ENCODE measurements around the gene ATOSB.
"Not testable (repeated sequence)": the region's sequence is repeated elsewhere in the genome, so short reads cannot be mapped to it uniquely, and the experiment has no call there.

ATOSB gene

DNA sequence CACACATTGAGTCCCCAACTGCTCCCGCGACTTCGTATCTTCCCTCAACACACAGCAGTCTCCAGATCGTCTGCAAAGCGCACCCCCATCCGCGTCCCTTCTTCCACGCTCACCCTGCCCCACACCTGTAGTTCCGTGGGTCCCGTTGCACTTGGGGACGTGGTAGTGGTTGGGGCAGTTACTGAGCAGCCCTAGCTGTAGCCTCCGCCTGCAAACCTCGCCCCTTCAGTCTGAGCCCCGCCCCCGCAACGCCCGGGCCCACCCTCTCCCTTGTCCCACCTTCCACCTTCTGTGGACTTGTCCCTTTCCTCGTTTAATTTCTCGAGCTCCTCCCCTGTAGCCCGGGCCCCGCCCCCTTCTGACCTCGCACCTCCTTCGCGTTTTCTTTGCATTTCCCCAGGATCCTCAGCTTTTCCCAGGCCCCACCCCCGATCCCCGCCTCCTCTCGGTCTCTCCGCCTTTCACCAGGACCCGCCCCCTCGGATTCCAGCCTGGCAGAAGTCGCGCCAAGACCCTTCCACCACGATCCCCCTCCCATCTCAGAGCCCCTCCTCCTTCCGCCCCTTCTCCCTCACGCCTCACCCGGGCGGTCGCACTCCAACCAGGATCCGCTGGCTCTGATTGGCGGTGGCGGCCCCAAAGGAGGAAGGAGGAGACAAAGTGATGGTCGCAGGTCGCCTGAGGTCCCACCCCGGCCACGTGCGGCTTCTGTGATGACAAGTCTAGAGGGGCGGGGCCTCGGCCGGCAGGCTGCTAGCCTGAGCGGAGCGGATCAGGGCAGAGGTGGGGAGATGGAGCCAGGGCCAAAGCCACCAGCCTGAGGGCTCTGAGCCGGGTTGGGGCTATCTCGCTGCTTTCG, at the start of gene ATOSB:
ATOSB (minus strand) TSS at position 183 of the 859 bp plus-strand sequence. CDS start 7,588 bp downstream, outside the sequence.
- DNase-seq = peak; percentile 94

- no peak for DNase-seq
These were observed 49.0 kb upstream of the ATOSB start for GRCh38 chr9:35164711-35165110.

- no peak for DNase-seq
These were observed 47.8 kb upstream of the ATOSB start for GRCh38 chr9:35163413-35163812.

DNA sequence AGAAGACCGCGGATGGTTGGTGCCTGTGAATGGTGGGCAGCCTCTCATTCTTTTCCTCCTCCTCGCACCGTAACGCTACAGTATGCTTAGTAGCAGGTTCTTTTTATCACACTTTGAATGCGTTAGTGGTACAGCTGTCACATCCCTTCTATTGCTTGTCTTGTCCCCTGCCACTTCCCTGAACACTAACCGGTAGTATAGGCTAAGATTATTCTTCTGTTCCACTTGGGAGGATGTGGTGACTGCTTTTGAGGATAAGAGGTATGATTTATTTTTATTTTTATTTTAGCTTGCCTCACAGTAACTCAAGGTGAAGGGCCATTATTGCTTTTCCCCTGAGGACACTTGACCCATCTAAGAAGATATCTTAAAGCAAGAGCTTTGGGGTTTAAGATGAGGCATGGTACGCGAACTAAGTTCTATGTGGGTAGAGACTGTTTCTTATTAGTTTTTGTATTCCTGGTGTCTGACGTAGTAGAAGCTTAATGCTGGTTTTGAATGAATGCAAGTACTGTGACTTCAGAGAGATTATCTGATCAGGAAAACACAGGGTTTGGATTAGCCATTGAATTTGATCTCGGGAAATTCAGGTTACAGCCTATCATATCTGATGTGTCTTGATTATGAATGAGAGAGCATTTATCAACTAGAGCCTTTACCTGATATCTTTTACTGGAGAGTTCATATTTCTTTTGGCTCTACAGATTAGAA, 47.1 kb upstream of the ATOSB start:
- DNase-seq = no peak

DNA sequence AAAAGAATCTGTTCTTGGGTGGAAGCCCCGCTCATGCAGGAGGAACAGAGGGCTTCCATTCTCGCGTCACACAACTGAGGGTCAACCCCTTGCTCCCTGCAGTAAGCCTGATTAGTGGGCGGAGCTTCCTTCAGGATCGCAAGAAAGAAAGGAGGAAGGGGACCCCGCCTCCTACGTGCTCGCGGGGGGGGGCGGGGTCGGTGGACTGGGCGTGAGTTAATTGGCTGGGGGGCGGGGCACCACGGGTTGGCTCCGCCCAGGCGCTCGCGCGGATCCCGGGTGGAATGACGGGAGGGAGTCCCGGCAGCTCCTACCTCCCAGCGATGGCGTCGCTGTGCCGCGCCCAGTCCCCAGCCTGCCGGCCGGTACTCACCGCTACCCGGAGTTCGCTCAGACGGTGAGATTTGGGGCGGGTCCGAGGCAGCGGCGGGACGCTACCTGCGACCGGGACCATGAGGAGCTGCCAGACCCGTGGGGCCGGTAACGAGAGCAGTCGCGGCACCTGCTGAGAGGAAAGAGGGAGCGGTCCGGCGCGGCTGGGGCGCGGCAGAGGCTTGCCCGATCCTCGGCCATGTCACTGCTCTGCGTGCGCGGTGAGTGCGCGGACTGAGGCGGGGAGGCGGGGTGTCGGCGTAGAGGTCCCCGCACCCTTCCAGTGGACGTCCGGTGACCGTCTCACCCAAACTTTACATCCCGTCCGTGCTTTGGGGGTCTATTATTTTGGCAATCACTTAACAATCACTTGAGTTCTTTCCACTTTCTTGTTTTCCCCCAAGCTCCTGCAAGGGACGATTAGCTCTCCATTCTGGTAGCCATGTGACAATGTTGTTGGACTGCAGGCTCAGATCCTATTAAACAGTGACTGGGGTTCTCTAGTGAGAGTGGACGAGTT, 46.3 kb upstream of the ATOSB start, which contains the start of gene UNC13B:
UNC13B (plus strand) TSS at position 297 of the 892 bp plus-strand sequence; CDS start at position 572, 275 bp downstream.
- peak; percentile 84 for DNase-seq

GRCh38 chr9:35158501-35159280, 43.0 kb upstream of the ATOSB start:
- no peak for DNase-seq

DNA sequence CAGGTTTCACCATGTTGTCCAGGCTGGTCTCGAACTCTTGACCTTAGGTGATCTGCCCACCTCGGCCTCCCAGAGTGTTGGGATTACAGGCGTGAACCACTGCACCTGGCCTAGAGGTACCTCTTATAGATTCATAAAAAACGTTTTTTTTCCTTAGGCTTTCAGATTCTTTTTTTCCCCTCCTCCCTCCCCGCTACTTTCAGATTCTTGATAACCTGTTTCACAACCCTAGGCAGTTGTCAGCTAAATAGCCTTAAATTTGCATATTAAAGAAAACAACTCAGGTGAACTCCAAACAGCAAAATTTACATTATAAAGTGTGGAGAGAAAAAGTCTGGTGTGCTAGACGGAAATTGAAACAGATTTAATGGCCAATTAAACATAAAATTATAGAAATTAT, 42.2 kb upstream of the ATOSB start:
- peak; percentile 39 for DNase-seq

DNA sequence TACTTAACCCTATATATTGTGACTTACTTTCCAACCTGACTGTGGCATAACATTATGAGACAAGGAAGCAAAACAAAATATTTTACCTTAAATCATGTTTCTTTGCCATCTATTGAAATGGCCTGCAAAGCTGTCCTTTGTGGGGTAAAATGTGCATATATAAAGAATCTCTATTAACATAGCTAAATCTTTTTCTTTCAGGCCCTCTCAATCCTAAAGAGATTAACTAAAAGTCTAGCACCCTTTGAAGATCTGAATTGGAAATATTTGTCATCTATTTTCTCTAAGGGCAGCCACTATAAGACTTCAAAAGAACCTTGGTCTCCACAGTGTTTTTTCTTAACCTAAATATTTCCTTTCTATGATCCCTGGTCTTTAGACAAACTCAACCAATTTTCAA, 41.1 kb upstream of the ATOSB start:
- no peak for DNase-seq

DNA sequence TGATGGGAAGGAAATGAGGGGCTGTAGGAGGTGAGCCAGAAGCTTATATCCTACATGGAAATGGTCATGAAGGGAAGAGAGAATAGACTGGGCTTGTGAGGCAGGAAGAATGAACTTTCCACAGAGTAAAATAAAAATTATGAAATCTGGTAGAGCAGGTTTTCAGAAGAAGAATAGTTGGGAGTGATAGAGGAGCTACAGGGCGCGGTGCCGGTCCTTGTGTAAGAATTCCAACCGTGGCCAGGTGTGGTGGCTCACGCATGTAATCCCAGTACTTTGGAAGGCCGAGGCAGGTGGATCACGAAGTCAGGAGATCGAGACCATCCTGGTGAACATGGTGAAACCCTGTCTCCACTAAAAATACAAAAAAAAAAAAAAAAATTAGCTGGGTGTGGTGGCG, 37.3 kb upstream of the ATOSB start:
- DNase-seq = no peak

DNA sequence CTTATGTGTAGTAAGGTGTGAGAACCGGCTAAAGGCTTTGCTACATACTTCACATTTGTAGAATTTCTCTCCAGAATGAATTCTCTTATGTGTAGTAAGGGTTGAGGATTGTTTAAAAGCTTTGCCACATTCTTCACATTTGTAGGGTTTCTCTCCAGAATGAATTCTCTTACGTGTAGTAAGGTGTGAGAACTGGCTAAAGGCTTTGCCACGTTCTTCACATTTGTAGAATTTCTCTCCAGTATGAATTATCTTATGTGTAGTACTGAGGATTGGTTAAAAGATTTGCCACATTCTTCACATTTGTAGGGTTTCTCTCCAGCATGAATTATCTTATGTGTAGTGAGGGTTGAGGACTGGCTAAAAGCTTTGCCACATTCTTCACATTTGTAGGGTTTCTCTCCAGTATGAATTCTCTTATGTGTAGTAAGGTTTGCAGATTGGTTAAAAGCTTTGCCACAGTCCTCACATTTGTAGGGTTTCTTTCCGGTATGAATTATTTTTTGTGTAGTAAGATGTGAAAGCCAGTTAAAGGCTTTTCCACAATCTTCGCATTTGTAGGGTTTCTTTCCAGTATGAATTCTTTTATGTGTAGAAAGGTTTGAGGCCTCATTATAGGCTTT, 32.4 kb upstream of the ATOSB start:
- not testable (repeated sequence) for DNase-seq

DNA sequence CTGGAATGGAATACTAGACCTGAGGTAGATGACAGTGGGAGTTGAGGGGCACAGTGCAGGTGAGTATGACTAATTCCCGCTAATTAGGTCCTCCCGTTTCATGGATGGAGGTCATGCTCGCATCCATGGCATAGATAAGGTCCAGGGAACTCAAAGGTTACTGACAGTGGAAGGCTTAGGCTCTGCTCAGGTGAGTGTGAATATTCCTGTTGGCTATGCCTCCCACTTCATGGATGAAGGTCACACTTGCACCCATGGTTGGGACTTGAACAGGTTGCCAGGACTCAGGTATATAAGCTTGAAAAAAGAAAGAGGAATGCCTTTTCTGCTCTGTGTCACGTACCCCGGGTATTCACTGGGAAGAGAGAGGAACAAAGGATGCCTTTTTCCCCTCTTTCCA, 26.4 kb upstream of the ATOSB start:
- DNase-seq = no peak

- no peak for DNase-seq
These were observed 24.4 kb upstream of the ATOSB start for GRCh38 chr9:35140093-35140492.

DNA sequence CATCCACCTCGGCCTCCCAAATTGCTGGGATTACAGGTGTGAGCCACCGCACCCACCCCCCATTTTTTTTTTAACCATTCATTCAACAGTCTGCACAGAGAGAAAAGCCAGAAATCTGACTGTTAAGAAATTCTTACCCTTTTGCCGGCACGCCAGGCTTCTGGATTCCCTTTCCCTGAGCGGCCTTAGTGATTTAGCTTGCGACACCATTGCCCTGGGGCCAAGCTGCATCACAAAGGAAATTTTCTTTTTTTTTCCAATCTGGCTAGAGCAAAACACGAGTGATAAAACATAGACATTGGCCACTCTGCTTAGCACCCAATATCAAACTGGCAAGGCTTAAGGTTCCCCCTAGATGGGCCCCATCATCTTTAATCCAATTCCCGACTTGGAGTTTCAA, 21.2 kb upstream of the ATOSB start:
- no peak for DNase-seq

GRCh38 chr9:35135988-35136387, 20.3 kb upstream of the ATOSB start:
- DNase-seq = no peak

DNA sequence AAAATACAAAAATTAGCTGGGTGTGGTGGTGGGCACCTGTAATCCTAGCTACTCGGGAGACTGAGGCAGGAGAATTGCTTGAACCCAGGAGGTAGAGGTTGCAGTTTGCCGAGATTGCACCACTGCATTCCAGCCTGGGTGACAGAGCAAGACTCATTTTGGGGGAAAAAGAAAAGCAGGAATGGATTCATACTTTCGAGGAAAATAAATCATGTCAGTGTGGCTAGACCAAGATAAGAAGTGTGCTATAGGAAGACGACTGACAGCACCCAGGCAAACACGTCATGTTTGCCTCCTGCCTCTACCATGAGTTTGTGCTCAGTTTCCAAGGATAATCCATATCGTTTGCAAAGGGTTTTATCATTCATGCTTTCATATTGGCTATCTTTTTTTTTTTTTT, 19.3 kb upstream of the ATOSB start:
- DNase-seq = no peak

DNA sequence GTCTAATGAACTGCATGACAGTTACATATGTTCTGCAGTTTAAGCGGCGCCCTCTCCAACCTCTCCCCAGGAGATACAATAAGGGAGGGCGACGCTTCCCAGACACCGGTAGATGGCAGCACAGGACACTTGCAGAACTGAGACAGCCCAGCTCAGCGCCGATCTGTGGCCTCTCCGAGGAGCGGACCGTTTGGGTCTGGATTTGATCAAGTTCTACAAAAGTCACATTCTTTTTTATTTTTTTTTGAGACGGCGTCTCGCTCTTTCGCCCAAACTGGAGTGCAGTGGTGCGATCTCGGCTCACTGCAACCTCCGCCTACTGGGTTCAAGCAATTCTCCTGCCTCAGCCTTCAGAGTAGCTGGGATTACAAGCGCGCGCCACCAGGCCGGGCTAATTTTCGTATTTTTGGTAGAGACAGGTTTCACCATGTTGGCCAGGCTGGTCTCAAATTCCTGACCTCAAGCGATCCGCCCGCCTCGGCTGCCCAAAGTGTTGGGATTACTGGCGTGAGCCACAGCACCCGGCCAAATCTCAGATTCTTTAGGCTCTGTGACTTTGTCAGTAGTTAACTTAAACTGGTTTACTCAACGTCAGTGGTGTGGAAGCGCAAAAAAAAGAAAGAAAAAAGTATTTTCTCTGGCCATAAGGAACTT, 1.4 kb upstream of the ATOSB start:
- DNase-seq = peak; percentile 91

- no peak for DNase-seq
These were observed 856 bp upstream of the ATOSB start for GRCh38 chr9:35116539-35116897.

DNA sequence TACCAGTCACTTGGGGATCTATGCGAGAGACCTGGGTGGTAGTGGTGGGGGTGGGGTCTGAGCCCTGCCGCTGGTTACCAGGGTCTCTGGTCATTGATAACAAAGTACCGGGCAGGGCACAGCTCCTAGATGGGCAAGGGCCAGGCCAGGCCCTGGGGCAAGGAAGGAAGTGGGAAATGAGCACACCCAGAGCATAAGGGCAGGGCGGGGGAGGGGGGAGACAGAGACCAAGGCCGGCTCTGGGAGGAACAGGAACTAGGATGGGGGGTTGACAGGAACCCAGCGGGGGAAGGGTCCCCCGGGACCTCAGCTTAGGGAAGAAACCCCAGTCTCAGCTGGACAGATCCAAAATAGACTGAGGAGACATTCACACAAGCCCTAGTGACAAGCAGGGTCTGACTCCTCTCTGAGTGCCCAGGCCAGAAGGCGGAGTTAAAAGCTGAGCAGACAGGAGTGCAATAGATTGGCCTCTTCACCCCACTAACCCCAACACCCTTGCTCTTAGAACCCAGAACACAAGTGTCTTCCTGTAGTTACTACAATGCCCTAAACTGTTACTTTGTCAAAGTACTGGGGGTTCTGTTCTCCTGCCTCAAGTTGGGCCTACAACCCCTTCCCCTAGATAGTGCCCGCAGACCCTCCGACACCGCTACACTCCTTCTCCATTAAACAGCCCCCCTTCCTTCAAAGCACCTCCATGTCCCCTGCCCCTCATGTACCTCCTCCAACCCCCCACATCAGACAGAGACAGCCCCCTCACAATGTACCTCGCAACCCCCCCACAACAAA, 628 bp downstream of the ATOSB start:
- DNase-seq = peak; percentile 62

GRCh38 chr9:35114113-35114839, 1.4 kb downstream of the ATOSB start:
- peak; percentile 85 for DNase-seq
